Stimulated activated CD4-positive, alpha-beta T cell treated with anti-CD3 and anti-CD28 coated beads, Interleukin-4, amount 100 ng/mL, for 48 hours (primary cell): ENCODE data around the gene SLC4A2.

ENCODE experiments used
- DNase-seq, 2 donors: peaks; one replicate each; pipeline ENCODE4 v3.0.0-alpha.2; 2020; ENCODE audit warnings: low read depth in 2 of 2

Gene SLC4A2

DNA sequence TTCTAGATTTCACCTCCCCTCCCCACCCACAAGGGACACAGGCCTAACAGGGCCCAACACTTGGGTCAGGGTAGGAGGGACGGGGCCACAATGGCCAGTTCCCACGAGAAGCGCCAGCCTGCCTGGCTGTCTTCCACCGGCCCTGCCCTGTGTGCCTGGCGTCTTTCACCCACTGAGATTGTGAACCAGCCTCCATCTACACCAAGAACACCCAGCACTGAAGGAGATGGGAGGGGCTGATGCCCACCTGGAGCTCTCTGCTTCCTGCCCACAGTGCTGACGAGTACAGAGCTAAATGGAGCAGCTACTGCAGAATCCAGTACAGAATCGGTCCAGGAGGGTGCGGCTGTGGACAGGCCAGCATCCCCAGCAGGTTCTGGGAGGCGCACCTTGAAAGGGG is 13.4 kb upstream of the SLC4A2 start:
- no peak for DNase-seq

DNA sequence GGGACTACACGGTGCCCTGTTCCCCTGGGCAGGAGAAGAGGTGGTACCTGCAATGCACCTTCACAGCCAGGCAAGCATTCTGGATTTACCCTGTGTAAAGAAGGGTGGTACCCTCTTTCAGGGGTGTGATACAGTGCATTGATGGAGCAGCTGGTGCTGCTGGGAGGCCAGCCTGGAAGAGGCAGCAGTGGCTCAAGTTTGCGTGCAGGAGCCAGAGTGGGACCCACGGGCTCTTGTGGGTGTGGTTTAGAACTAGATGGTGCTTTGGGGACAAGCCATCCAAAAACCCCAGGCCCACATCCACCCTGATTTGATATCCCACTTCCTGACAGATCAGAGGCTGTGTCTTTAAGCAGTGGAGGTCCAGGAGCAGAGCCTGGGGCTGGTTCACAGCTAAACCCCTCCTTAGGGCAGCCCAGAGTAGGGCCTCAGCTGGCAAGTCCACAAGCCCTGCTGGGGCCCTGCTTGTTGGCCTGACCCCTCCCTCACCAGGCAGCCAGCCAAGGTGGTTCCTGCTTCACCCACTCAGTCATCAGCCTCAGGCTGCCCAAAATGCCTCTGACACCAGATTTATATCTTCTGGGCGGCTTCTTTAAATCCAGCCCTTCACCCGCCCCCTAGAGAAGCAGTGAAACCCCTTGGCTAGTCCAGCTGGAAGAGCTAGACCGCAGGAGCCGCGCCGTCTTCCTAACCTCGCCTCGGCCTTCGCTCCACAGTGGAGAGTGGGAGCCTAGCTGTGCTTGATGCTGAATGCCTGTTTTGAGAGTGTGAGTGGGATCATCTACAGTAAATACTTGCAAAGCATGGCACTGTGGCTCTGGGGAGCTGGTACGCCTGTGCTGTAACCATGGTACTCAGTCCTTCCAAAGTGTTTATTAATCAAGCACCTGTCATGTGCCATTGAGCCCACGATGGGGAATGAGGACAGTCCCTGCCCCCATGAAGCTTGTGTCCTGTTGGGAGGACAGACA is 12.5 kb upstream of the SLC4A2 start:
- no peak for DNase-seq

DNA sequence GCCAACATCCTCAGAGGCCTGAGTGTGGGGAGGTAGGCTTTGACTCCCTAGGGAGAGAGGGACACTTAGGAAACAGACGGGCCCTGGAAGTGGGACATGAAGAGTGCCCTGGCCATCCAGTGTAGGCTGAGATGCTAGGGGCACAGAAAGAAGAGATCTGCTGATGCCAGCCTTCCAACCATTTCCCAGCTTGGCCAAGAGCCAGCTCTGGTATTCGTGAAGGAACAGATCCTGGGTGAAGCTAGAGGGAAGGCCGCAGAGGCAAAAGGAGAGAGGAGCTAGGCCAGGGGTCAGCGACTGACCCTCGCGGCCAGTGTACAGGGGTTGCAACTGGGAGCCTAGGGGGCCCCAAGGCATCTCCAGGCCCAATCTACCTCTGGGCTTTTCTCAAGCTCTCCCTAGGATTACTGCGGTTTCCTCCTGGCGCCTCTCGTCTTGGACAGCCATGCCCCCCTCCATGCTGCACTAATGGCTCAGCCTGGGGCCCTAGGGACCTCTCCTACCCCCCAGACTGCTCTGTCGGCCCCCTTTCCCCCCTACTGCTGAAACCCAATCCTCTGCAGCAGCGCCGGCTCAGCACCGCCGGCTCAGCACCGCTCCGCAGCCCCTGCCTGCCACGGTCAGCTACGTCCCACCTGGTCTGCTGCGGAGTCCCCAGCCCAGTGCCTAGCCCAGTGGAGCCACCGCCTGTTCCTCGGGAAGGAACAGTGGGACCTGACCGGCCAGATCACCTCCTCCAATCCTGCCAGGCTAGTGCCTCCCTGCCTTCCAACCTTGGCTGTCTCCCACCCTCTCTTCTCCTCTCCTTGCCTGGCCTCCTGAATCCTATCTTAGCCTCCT is 11.2 kb upstream of the SLC4A2 start, which contains the start of gene ASIC3:
TSS of gene ASIC3 (plus strand) at position 556 of the 840 bp plus-strand sequence. CDS start 355 bp downstream, outside the sequence.
- no peak for DNase-seq

DNA sequence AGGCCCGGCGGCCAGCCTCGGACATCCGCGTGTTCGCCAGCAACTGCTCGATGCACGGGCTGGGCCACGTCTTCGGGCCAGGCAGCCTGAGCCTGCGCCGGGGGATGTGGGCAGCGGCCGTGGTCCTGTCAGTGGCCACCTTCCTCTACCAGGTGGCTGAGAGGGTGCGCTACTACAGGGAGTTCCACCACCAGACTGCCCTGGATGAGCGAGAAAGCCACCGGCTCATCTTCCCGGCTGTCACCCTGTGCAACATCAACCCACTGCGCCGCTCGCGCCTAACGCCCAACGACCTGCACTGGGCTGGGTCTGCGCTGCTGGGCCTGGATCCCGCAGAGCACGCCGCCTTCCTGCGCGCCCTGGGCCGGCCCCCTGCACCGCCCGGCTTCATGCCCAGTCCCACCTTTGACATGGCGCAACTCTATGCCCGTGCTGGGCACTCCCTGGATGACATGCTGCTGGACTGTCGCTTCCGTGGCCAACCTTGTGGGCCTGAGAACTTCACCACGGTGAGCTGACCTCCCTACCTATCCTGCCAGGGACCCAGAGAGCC is 10.4 kb upstream of the SLC4A2 start:
- no peak for DNase-seq

DNA sequence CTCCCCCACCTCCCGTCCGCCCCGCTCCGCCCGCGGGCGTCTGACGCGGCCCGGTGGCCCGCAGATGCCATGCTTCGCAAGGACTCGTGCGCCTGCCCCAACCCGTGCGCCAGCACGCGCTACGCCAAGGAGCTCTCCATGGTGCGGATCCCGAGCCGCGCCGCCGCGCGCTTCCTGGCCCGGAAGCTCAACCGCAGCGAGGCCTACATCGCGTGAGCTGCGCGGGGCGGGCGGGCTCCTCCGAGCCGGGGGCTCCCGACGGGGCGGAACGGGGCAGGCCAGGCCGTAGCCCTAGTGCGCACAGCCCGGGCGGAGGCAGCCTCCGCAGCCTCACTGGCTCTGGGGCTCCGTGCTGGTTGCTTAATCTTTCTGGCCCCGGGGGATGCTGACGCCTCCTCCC is 8.3 kb upstream of the SLC4A2 start:
- peak in 1 of 2 donors; percentile 49 for DNase-seq

DNA sequence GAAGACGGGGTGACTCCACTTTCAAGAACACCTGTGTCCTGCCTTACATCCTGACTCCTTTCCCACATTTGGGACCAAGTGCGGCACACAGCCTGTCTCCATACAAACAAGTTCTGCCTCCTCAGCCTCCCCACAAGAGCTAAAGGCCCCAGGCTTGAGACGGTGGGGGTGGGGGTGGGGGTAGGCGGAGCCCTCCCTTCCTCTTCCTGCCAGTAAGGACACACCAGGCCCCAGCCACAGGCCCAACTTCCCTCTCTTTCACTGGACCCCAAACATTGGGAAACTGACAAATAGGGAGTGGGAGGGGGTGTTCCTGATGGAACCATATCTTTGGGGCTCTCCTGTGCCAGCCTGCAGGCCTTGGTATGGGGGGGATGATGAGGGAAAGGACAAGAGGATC is 6.3 kb upstream of the SLC4A2 start:
- no peak for DNase-seq

DNA sequence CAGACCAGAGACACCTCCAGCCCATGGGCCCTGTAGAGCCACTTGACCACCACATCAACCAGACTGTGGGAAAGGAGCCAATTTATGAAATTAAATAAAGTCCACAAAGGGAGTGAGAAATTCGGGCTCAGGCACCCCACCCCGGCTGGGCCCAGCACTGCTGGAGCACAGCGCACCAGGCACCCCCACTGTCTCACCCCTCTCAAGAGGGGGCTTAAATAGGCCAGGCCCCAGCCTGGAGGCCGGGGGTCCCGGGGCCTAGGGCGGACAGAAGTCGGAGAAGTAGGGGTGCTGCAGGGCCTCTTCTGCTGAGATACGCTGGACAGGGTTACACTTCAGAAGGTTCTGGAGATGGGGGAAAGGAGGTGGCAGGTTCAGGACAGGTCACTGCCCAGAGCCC is 5.6 kb upstream of the SLC4A2 start:
- no peak for DNase-seq

DNA sequence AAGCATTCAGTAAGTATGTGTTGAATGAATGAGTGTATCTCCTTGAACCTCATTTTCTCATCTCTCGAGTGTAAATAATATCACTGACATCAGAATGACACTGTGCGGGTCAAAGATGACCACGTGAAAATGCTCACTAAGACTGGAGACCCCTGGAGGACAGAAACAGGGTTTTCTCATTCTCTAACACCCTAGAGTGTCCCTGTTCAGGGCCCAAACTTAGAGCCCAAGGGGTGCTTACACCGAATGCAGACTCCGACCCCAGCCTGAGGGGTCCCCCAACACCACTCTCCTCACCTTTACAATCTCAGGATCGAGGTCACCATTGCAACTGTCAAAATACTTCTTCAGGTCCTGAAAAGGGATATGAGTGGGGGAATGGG is 3.1 kb upstream of the SLC4A2 start:
- no peak for DNase-seq

DNA sequence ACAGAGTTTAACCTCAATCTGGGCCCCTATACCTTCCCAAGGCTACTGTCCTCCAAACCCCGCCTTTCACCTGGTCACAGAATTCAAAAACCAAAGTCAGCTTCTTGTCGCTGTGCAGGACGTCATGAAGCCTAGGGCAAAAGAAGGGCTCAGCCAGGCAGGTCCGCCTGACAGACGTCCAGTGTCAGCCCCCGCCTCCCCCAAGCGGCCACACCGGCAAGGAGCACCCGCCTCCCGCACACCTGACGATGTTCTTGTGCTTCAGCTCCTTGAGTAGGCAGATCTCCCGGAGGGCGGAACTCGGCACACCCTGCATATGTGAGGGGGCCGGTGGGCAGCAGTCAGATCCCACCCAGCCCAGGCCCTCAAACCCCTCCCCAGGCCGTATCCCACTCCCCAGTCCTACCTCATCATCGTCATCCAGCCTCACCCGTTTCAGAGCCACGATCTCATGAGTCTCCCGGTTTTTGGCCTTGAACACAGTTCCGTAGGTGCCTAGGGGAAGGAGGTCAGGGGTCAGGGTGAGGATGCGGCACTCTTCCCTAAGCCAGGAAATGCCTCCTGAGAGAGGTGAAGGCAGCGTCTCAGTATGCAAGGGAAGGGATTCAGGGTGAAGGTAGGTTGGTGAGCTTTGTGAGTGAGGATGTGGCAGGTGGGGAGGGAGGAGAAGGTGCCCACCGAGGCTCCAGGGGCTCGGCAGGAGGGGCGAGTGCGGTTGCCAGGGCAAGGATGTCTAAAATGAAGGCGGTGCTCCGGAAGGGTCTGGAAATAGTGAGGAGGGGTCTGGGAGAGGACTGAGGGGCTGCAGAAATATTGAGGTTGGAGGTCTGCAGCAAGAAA is 2.5 kb upstream of the SLC4A2 start:
- DNase-seq = no peak

DNA sequence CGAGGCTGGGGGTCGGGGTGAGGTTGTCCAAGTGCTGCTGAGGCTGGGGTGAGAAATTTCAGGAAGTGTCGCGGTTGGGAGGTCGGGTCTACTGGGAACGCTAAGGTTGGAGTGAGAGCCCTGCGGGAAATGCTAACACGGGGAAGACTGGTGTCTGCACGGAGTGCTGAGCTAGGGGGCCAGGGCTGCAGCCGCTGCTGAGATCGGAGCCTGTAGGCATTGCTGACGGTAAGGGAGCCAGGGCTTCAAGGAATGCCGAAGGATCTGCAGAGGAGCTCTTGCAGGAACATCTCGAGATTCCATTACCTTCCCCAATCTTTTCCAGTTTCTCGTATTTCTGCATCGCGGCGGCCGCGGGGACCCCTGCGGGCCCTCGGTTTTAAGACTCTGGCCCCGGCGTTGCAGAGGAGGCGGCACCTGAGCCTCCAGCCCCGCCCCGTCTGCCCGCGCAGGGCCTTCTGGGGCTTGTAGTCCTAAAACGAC is 1.8 kb upstream of the SLC4A2 start, which contains the start of gene CDK5:
TSS of gene CDK5 (minus strand) at position 392 of the 483 bp plus-strand sequence. CDS start at position 343, 49 bp downstream.
- DNase-seq = no peak

DNA sequence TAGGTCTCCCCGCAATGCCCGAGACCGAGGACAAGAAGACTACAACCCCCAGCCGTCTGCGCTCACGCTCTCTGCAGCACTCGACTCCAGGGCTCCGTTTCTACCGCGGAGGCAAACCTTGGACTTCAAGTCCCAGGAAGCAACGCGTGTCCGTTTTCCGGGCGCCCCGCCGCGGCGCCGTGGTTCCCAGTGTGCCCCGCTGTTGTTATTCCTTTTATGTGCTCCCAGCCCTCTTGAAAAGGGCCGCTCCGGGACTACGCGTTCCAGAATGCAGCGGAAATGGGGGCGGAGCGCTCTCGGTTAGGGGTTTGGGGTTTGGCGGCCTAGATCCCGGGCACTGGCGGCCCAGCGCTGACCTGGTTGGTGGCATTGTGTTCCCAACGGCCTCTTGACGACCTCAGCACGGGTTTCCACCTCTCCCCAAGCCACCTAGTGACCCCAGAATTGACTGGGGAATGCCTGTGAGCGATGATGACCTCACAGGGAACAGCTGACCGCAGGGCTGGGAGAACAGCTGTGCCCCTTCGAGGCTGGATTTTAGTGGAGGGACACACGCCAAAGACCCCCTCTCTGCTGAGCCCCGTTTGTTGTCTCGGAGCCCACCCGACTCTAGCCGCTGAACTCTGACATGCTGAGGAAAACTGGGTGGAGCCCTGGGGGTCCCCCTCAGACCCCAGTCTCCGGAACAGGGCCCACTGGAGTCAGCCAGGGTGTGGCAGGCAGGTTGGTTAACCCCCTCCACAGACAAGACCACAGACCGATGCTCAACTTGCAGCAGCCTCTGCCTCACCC is 1.2 kb upstream of the SLC4A2 start:
- peak; percentile 95 for DNase-seq

DNA sequence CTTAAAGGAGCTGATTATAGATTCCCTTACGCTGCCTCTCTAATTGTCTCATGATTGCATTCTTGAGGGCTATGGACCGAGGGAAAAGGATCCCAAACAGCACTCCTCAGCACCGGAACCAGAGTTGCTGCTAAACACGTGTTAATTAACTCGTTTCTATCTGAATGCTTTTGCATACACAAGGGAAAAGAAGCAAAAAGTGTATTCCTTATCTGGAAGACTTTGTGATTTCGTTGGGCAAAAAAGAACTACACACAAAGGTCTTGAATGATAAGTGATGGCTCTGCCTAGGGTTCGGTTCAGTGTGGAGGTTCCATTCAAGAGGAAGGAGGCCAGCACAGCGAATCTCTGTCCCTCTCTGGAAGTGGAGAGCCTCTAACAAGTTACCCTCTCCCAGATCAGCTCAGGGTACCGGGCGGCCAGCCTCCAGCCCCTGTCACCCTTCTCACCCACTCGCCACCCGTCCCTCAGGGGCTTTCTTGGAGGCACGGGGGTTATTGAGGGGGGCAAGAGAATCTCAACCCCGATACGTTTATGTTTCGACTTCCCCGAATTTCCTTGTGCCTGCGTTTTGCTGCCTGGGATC is 515 bp upstream of the SLC4A2 start:
- DNase-seq = no peak

DNA sequence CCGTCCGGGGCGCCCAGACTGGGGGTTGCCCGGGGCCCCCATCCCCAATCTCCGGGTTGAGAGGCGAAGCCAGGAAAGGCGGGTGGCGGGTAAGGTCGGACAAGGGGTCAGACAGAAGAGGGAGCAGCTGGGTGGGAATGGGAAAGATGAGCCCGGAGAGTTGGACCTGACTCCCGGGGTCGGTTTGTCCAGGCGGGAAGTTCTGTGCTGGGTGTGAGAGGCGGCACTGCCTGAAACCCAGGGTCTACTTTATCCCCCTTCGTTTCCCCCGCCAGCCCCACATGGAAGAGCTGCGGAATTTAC is 675 bp downstream of the SLC4A2 start:
- no peak for DNase-seq

DNA sequence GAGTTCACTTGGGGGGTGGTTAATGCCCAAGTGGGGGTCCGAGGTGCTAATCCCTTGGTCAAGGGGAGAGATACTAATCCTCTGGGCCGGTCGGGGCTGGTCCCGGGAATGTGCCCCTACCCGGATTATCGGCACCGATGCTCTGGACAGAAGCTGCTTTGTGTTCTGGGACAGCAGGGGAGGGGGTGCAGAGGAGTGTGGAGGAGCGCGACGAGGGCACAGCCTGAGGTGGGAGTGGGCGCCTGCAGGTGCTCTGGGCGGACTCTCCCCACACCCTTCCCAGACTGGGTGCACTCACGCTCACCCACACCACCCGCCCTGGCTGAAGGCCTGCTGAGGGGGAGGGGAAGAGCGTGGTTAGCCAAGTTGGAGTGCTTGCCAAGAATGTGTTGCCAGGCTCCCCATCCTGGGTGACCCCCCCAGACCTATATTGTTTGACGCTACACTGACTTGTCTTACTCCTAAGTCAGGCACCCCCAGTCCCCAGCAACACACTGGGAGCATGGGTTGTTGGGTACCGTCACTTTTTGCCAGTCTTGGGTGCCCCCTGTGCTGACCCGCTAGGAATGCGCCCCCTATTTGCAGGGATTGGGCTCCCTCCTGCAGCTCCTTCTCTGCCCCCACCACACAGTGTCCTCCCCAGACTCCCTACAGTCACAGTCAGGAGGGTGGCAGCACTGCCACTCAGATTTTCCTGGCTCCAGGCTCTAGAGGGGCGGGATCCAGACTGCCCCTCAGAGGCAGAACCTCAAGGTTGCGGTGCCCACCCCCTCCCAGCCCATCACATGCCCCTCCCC is 1.2 kb downstream of the SLC4A2 start:
- DNase-seq = no peak

DNA sequence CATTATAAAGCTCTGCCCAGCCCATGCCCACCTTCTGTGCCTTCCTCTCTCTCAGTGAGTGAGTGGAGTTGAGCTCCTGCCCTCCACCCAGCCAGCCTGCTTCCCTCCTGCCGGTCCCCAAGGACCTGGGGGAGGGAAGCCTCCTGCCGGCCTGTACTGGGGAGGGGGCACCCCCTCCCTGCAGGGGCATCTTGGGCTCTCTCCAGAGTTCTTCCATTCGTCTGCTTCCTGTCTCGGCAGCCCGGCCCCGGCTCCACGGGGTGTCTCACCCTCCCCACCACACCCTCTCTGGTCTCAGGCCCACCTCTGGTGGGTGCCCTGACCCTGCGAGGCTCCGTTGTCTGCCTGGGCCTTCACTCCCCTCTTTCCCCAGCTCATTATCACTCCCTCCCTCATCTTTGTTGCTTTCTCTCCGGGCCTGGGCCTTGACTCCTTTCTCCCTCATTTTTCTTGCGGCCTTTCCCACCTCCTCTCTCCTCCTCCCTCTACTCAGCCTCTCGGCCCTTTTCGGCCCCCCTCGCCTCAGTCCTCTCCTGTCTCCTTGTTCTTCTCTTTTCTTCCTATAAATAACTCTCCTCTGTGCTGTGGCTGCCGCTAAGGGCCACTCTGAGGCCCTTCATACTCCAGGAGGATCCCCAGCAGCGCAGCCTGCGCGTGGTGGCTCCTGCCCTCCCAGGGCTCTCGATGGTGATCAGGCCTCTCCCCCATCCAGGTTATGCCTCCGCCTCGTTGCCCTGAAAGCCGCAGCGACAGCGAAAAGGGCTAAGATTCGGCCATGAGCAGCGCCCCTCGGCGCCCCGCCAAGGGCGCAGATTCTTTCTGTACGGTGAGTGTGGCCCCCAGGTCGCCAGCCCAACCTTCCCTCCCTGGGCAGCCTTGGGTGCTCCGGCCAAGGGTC is 2.1 kb downstream of the SLC4A2 start:
- DNase-seq = no peak

DNA sequence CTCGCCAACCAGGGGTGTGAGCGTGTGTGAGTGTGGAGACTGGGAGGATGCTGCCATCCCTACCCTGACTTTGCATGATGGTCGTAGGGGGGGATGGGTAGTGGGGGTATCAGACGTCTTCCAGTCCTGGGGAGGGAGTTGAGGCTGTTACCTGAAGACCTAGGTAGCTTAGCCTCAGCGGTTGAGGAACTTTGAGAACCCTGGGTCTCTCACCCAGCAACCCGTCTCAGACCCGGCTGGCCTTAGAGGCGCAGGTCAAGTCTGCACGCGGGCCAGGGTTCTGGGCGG is 2.7 kb downstream of the SLC4A2 start:
- DNase-seq = no peak

DNA sequence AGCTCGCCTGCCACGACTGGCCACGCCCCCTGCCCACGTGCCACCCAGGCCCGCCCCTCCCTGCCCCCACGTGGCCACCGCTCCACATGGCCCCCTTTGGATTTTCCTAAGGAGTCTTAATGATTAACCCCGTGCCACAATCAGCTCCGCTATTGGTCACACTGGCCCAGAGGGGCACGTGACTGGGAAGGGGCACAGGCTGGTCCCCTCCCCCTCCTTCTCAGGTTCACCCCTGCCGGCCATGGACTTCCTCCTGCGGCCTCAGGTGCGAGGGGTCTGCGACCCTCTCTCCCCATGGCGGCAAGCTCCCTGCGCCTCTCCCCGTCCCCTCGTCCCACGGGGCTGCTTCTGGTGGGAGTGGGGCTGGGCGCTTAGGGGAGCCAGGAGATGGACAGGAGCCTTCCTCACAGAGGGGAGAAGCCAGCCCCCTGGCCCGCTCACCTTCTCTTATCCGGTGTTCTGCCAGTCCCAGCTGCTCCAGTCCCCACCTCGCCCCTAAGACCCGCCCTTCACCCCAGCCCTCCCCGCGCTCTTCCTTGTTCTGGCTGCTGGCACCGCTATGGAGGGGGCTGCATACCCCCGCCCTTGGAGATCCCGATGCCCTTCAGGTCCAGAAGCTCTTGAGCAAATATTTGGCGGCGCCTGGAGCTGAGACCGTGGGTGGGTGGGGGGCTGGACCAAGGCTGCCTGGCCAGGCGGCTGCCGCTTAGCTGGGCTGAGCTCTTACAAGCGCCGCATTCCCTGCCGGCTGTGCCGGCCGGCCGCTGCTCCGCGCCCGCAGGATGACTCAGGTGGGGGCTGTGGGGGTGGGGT is 3.2 kb downstream of the SLC4A2 start:
- DNase-seq = no peak

DNA sequence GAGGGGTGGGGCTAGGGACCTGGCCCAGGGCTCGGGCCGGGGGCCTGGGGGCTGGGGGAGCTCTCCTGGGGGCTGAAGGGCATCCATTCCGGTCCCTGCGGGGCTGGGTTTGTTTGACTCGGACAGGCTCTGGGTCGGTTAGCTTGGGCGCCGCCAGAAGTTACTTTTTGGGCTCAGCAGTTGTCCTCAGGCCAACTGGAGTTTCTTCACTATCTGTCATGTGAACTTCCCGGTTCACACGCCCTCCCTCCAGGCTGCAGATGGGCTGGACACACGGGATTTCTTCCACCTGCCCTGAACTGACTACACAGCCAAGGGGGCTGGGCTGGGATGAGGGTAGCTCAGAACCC is 3.8 kb downstream of the SLC4A2 start:
- no peak for DNase-seq
